Activated CD8-positive, alpha-beta T cell treated with anti-CD3 and anti-CD28 coated beads for 36 hours (primary cell): Measurements from ENCODE around the gene ADD2. TPM values are rescaled to one million over a fixed set of nuclear protein-coding genes. Genes with fewer than 3 reads are reported as not detected.

Experiments used
- ATAC-seq: fragments of 200-7000 bp; cut with Tn5 transposase; one replicate; pipeline ENCODE4 v1.10.0; 2021; ENCODE audit warnings: mild to moderate bottlenecking, moderate library complexity
- CTCF ChIA-PET: fragments of 350-600 bp; sonication (Branson Sonifier 250); formaldehyde crosslinking; loops from one replicate; lab custom pipeline; 2021; ENCODE audit warnings: antibody characterized with exemption; lab: Charles Lee
- POLR2A ChIA-PET: fragments of 350-600 bp; sonication (Branson Sonifier 250); formaldehyde crosslinking; loops from one replicate; lab custom pipeline; 2021; ENCODE audit warnings: antibody characterized with exemption; lab: Charles Lee
- DNase-seq: peaks from one replicate; pipeline ENCODE4 v3.0.0-alpha.2; 2020
- H3K27ac Mint-ChIP-seq: one replicate; pipeline ENCODE4 v1.8.0; 2021; ENCODE audit warnings: mild to moderate bottlenecking, mixed read lengths
- H3K27me3 Mint-ChIP-seq: one replicate; pipeline ENCODE4 v1.8.0; 2021; ENCODE audit warnings: mixed read lengths
- H3K36me3 Mint-ChIP-seq: one replicate; pipeline ENCODE4 v1.8.0; 2021; ENCODE audit warnings: low read depth, mixed read lengths
- H3K4me1 Mint-ChIP-seq: one replicate; pipeline ENCODE4 v1.8.0; 2021; ENCODE audit warnings: low read depth, mixed read lengths
- H3K4me3 Mint-ChIP-seq: one replicate; pipeline ENCODE4 v1.8.0; 2021; ENCODE audit warnings: mild to moderate bottlenecking, moderate library complexity, mixed read lengths
- H3K9me3 Mint-ChIP-seq: one replicate; pipeline ENCODE4 v1.8.0; 2021; ENCODE audit warnings: mixed read lengths
- CTCF ChIP-seq: fragments of 200-600 bp; IDR thresholded peaks from one replicate; pipeline ENCODE4 v1.8.0; 2022; ENCODE audit warnings: antibody characterized with exemption, mild to moderate bottlenecking
- intact Hi-C: fragments of 100-400 bp; cut with micrococcal nuclease; formaldehyde crosslinking; loops from one replicate; pipeline ENCODE4 v1.10.0; 2022
- total RNA-seq, 2 experiments: library from RNA; stranded (reverse); gene quantifications; one replicate each; pipeline ENCODE4 v1.2.3, GENCODE V29; 2021

The ADD2 gene
- total RNA-seq, 2 experiments from 2014 or later: 24.5 to 26.3 TPM

GRCh38 chr2:70784320-70784719 is 16.3 kb upstream of the ADD2 start:
- intact Hi-C loops: loop anchor here (2.0 kb wide), 1 partner anchor 128 kb away; no protein-coding TSS in a partner anchor
- Mint-ChIP-seq H3K4me1 (peaks cover 7% of the 10 kb centered on the region), H3K9me3 (no peaks in the 10 kb centered on the region), H3K27ac (no peak overlapping the region), H3K36me3 (no peaks in the 10 kb centered on the region), H3K27me3 (peaks cover 23% of the 10 kb centered on the region), H3K4me3 (no peak overlapping the region)
- DNase-seq (no peak), ATAC-seq (no peak)
- POLR2A ChIA-PET: no interaction called here
- CTCF ChIA-PET: interaction anchor here (0.8 to 6.5 kb wide), 9 partner anchors 9 to 483 kb away, joined by 3 to 45 read pairs (median 4); partner anchors contain the start of genes ADD2 and FAM136A
- TF ChIP-seq CTCF: no peak

- H3K4me1 Mint-ChIP-seq: peaks cover 1% of the 10 kb centered on the region
- H3K27ac Mint-ChIP-seq: no peak overlapping the region
- H3K9me3 Mint-ChIP-seq: no peaks in the 10 kb centered on the region
These were observed 12.0 kb upstream of the ADD2 start for GRCh38 chr2:70779911-70780545.

GRCh38 chr2:70779491-70779890 is 11.5 kb upstream of the ADD2 start:
- no peak for TF ChIP-seq CTCF
- DNase-seq: no peak
- H3K36me3 Mint-ChIP-seq: no peaks in the 10 kb centered on the region
- H3K27ac Mint-ChIP-seq: no peak overlapping the region
- intact Hi-C loops: no loop called here
- ChIA-PET POLR2A (interaction anchor here (1.1 to 1.4 kb wide), 2 partner anchors 11 to 33 kb away, joined by 3 to 4 read pairs; partner anchors contain the start of gene ADD2), CTCF (interaction anchor here (0.7 to 3.4 kb wide), 5 partner anchors 10 to 167 kb away, joined by 3 to 16 read pairs (median 4); partner anchors contain the start of genes ADD2 and FIGLA)
- H3K27me3 Mint-ChIP-seq: peaks cover 11% of the 10 kb centered on the region
- no peak overlapping the region for H3K4me3 Mint-ChIP-seq
- H3K4me1 Mint-ChIP-seq: no peaks in the 10 kb centered on the region
- H3K9me3 Mint-ChIP-seq: no peaks in the 10 kb centered on the region
- ATAC-seq: no peak

More at GRCh38 chr2:70779911-70780545, 12.0 kb upstream of the ADD2 start:
- POLR2A ChIA-PET: interaction anchor here (1.1 to 1.4 kb wide), 2 partner anchors 12 to 33 kb away, joined by 3 to 4 read pairs; partner anchors contain the start of gene ADD2
- CTCF ChIA-PET: interaction anchor here (0.7 to 3.4 kb wide), 5 partner anchors 9 to 166 kb away, joined by 3 to 16 read pairs (median 3); partner anchors contain the start of genes ADD2 and FIGLA
- no peak for DNase-seq
- intact Hi-C loops: no loop called here
- no peak for TF ChIP-seq CTCF
- Mint-ChIP-seq H3K4me3 (no peak overlapping the region), H3K36me3 (no peaks in the 10 kb centered on the region), H3K27me3 (peaks cover 9% of the 10 kb centered on the region)
- no peak for ATAC-seq

GRCh38 chr2:70778676-70779075 is 10.7 kb upstream of the ADD2 start:
- ATAC-seq (no peak), DNase-seq (no peak)
- Mint-ChIP-seq H3K27ac (no peak overlapping the region), H3K9me3 (no peaks in the 10 kb centered on the region), H3K36me3 (no peaks in the 10 kb centered on the region), H3K4me1 (no peaks in the 10 kb centered on the region), H3K27me3 (peaks cover 18% of the 10 kb centered on the region), H3K4me3 (no peak overlapping the region)
- ChIA-PET CTCF (interaction anchor here (1.1 to 3.4 kb wide), 5 partner anchors 10 to 142 kb away, joined by 3 to 16 read pairs (median 4); partner anchors contain the start of genes ADD2 and FIGLA), POLR2A (interaction anchor here (1.1 kb wide), 1 partner anchor 34 kb away, joined by 3 read pairs; no protein-coding TSS in a partner anchor)
- intact Hi-C loops: no loop called here
- TF ChIP-seq CTCF: no peak

- no peaks in the 10 kb centered on the region for H3K4me1 Mint-ChIP-seq
- intact Hi-C loops: no loop called here
- POLR2A ChIA-PET: no interaction called here
These were observed 9.4 kb upstream of the ADD2 start for GRCh38 chr2:70777450-70777849.

More at GRCh38 chr2:70777450-70777849, 9.4 kb upstream of the ADD2 start:
- no peak overlapping the region for H3K27ac Mint-ChIP-seq
- TF ChIP-seq CTCF: no peak
- H3K9me3 Mint-ChIP-seq: no peaks in the 10 kb centered on the region
- CTCF ChIA-PET: interaction anchor here (3.4 kb wide), 1 partner anchor 9 kb away, joined by 16 read pairs; the partner anchor contains the start of gene ADD2
- no peak for DNase-seq
- H3K4me3 Mint-ChIP-seq: no peak overlapping the region
- no peak for ATAC-seq
- peaks cover 26% of the 10 kb centered on the region for H3K27me3 Mint-ChIP-seq
- no peaks in the 10 kb centered on the region for H3K36me3 Mint-ChIP-seq
